HepG2 (cell line): ENCODE results near the gene HES3. TPM values are rescaled to one million over a fixed set of nuclear protein-coding genes. Genes with fewer than 3 reads are reported as not detected.

Experiments used
- ATAC-seq: fragments of 200-7000 bp; cut with Tn5 transposase; 3 replicates; pipeline ENCODE4 v1.9.1; 2020; ENCODE audit warnings: mild to moderate bottlenecking, moderate library complexity
- BruUV-seq: library from RNA; stranded (reverse); fragments of 400-500 nt; replicated peaks from 2 replicates; lab custom pipeline; 2021; lab: Mats Ljungman, UMichigan
- CTCF ChIA-PET: fragments of 300-600 bp; formaldehyde crosslinking; extraction: SDS; loops from one replicate; lab custom pipeline; 2021; ENCODE audit warnings: low total read pairs, inconsistent platforms, low intra/inter-chr PET ratio; lab: Yijun Ruan, JAX
- POLR2A ChIA-PET: fragments of 350-600 bp; sonication (Branson Sonifier 250); formaldehyde crosslinking; loops from one replicate; lab custom pipeline; 2020; ENCODE audit warnings: antibody characterized with exemption, inconsistent platforms; lab: Yijun Ruan, JAX
- DNase-seq: peaks from one replicate; pipeline ENCODE4 v3.0.0-alpha.2; 2015; ENCODE audit warnings: low spot score
- FAIRE-seq: peaks from 3 replicates; lab custom pipeline; 2011; peaks lifted over from hg19 to GRCh38; lab: Jason Lieb, UNC
- H2AFZ ChIP-seq: one replicate; pipeline ENCODE4 v1.6.1; 2011; ENCODE audit warnings: low read length, inconsistent platforms
- H3K27ac ChIP-seq: fragments of 300-600 bp; 3 replicates; pipeline ENCODE4 v1.8.0; 2011; ENCODE audit warnings: mixed run types, mild to moderate bottlenecking, mixed read lengths, low read length, inconsistent platforms; ENCODE audit not compliant: insufficient read depth; ENCODE audit errors: extremely low read length
- H3K27me3 ChIP-seq, 2 experiments: fragments of 200-600 bp in 1 of 2; 2 replicates in 1 of 2; 3 replicates in 1 of 2; pipeline versions ENCODE4 v1.6.0 to v1.8.0; 2011; ENCODE audit warnings: low read length in 2 of 2, mild to moderate bottlenecking in 2 of 2, moderate library complexity in 2 of 2, inconsistent platforms in 1 of 2; ENCODE audit not compliant: insufficient read depth in 2 of 2, control insufficient read depth in 1 of 2
- H3K36me3 ChIP-seq, 2 experiments: fragments of 200-600 bp in 1 of 2; replicated peaks in 1 of 2; 2 replicates in 1 of 2; 3 replicates in 1 of 2; pipeline versions ENCODE4 v1.5.1 to v1.8.0; 2011; ENCODE audit warnings: low read length in 2 of 2, inconsistent platforms in 1 of 2; ENCODE audit not compliant: insufficient read depth in 2 of 2, control insufficient read depth in 1 of 2
- H3K4me1 ChIP-seq: 2 replicates; pipeline ENCODE4 v1.5.1; 2012; ENCODE audit warnings: low read length, inconsistent platforms; ENCODE audit not compliant: insufficient read depth
- H3K4me2 ChIP-seq: 2 replicates; pipeline ENCODE4 v1.6.0; 2011; ENCODE audit warnings: low read depth, low read length, inconsistent platforms
- H3K4me3 ChIP-seq, 3 experiments: fragments of 200-600 bp in 1 of 3; sonication (generic), shearing (Covaris generic) in 1 of 3; replicated peaks in 1 of 3; 2 replicates each; pipeline ENCODE4 v1.5.1; 2011 to 2016; ENCODE audit warnings: low read length in 3 of 3, inconsistent platforms in 2 of 3, low read depth in 2 of 3, mild to moderate bottlenecking in 2 of 3, control low read depth in 1 of 3, mixed read lengths in 1 of 3; ENCODE audit not compliant: insufficient read depth in 1 of 3
- H3K79me2 ChIP-seq: one replicate; pipeline ENCODE4 v1.6.1; 2011; ENCODE audit warnings: low read length, inconsistent platforms; ENCODE audit not compliant: insufficient read depth
- H3K9ac ChIP-seq: 2 replicates; pipeline ENCODE4 v1.6.0; 2011; ENCODE audit warnings: mild to moderate bottlenecking, low read depth, low read length, inconsistent platforms; ENCODE audit not compliant: insufficient read depth
- H3K9me3 ChIP-seq: 2 replicates; pipeline ENCODE4 v1.5.1; 2012; ENCODE audit warnings: mild to moderate bottlenecking, low read length
- H4K20me1 ChIP-seq: 2 replicates; pipeline ENCODE4 v1.6.0; 2011; ENCODE audit warnings: inconsistent platforms, mild to moderate bottlenecking, low read length, moderate library complexity; ENCODE audit not compliant: insufficient read depth
- FOXA3 ChIP-seq: IDR thresholded peaks from 2 replicates; pipeline ENCODE4 v1.6.1; 2016; ENCODE audit warnings: missing genetic modification reagents, missing compliant biosample characterization
- GRHL1 ChIP-seq: sonication (generic); formaldehyde crosslinking; conservative IDR thresholded peaks from 2 replicates; pipeline ENCODE4 v1.8.0; 2022; ENCODE audit warnings: missing genetic modification reagents
- KLF16 ChIP-seq, 2 experiments: sonication (generic) in 1 of 2; formaldehyde crosslinking in 1 of 2; IDR thresholded peaks; 2 replicates each; pipeline versions ENCODE4 v1.6.1 to v1.8.0; 2016 to 2023; ENCODE audit warnings: missing genetic modification reagents in 2 of 2, missing compliant biosample characterization in 1 of 2
- KMT2A ChIP-seq: sonication (generic); formaldehyde crosslinking; IDR thresholded peaks from 2 replicates; pipeline ENCODE4 v1.4.0; 2020; ENCODE audit warnings: missing genetic modification reagents
- MAFG ChIP-seq: sonication (generic); formaldehyde crosslinking; IDR thresholded peaks from 2 replicates; pipeline ENCODE4 v1.5.1; 2020; ENCODE audit warnings: mild to moderate bottlenecking, missing genetic modification reagents
- MIER2 ChIP-seq: IDR thresholded peaks from 2 replicates; pipeline ENCODE4 v1.6.1; 2016; ENCODE audit warnings: missing biosample characterization, missing genetic modification reagents
- PHB2 ChIP-seq: fragments of 450-650 bp; IDR thresholded peaks from 2 replicates; pipeline ENCODE4 v1.6.1; 2018; ENCODE audit not compliant: partially characterized antibody
- POGZ ChIP-seq: sonication (generic); formaldehyde crosslinking; IDR thresholded peaks from 2 replicates; pipeline ENCODE4 v1.4.0; 2020; ENCODE audit warnings: mild to moderate bottlenecking, missing genetic modification reagents
- POLR2AphosphoS5 ChIP-seq: IDR thresholded peaks from 2 replicates; pipeline ENCODE4 v1.6.1; 2012; ENCODE audit warnings: low read depth, low read length
- RFXANK ChIP-seq: IDR thresholded peaks from 2 replicates; pipeline ENCODE4 v1.6.1; 2016
- SP4 ChIP-seq: sonication (generic); formaldehyde crosslinking; IDR thresholded peaks from 2 replicates; pipeline ENCODE4 v1.8.1; 2023; ENCODE audit warnings: mild to moderate bottlenecking, missing genetic modification reagents
- SRF ChIP-seq: IDR thresholded peaks from 2 replicates; pipeline ENCODE4 v1.6.1; 2011; ENCODE audit warnings: mild to moderate bottlenecking, low read depth, low read length, moderate library complexity
- ZNF205 ChIP-seq: IDR thresholded peaks from 2 replicates; pipeline ENCODE4 v1.6.1; 2018; ENCODE audit warnings: missing biosample characterization, missing genetic modification reagents
- ZNF3 ChIP-seq: IDR thresholded peaks from 2 replicates; pipeline ENCODE4 v1.7.0; 2017; ENCODE audit warnings: inconsistent platforms
- ZNF468 ChIP-seq: sonication (generic); formaldehyde crosslinking; IDR thresholded peaks from 2 replicates; pipeline ENCODE4 v1.8.0; 2022; ENCODE audit warnings: mild to moderate bottlenecking, moderate library complexity, missing genetic modification reagents
- ZNF788 ChIP-seq: sonication (generic); formaldehyde crosslinking; IDR thresholded peaks from 2 replicates; pipeline ENCODE4 v1.5.0; 2020; ENCODE audit warnings: mild to moderate bottlenecking, missing genetic modification reagents, borderline replicate concordance
- WGBS: methylation state at CpG from one replicate; pipeline ENCODE4 v1.1.6; 2017; ENCODE audit warnings: low lambda C conversion rate; 5-methylcytosine and 5-hydroxymethylcytosine counted together
- in situ Hi-C: cut with HindIII; loops from 2 replicates; pipeline ENCODE4 v1.10.0; 2017; ENCODE audit warnings: low pct_unique_long_range_greater_than_20kb; ENCODE audit not compliant: extremely low pct_ligation_motif_present
- intact Hi-C: fragments of 100-400 bp; cut with micrococcal nuclease; formaldehyde crosslinking; loops from one replicate; pipeline ENCODE4 v1.10.0; 2022; ENCODE audit not compliant: unreplicated experiment
- polyA plus RNA-seq, 8 experiments: library from polyadenylated mRNA; depleted of rRNA in 3 of 8; stranded (reverse) in 7 of 8; unstranded in 1 of 8; fragments of >200 nt; fragmentation: Illumina TruSeq in 4 of 8; extraction: Trizol in 4 of 8; gene quantifications; 2 replicates each; pipeline versions ENCODE4 v1.2.1 to v1.2.3, GENCODE V29; 2011 to 2016; ENCODE audit warnings: low read depth in 4 of 8, missing spikeins in 1 of 8, mixed read lengths in 1 of 8; ENCODE audit not compliant: insufficient read depth in 1 of 8
- total RNA-seq, 5 experiments: library from RNA; depleted of rRNA; stranded (reverse); fragments of >200 nt; fragmentation: Illumina TruSeq; extraction: Trizol; gene quantifications; 2 replicates each; pipeline ENCODE4 v1.2.3, GENCODE V29; 2016; ENCODE audit warnings: low read depth in 1 of 5
- TF ChIP-seq, protein P1 (sequence below): sonication (generic); formaldehyde crosslinking; IDR thresholded peaks from 2 replicates; pipeline ENCODE4 v1.4.0; 2020; ENCODE audit warnings: low read depth, missing genetic modification reagents

HES3 gene
- total and polyA plus RNA-seq, 2 of the 13 experiments (the other 11 are each of a cell fraction or from before 2014, with no cell fraction given) = not detected

GRCh38 chr1:6271006-6271405 lies 27.0 kb downstream of the HES3 start:
- H3K4me3 ChIP-seq = no peak overlapping the region
- no peak for ATAC-seq
- POLR2A ChIA-PET = no interaction called here
- in situ Hi-C loops = no loop called here
- H3K9me3 ChIP-seq = no peaks in the 10 kb centered on the region
- BruUV-seq = no TSS peak
- no peaks in the 10 kb centered on the region for H4K20me1 ChIP-seq
- CTCF ChIA-PET = no interaction called here
- intact Hi-C loops = no loop called here
- no peak overlapping the region for H3K4me2 ChIP-seq
- no peaks in the 10 kb centered on the region for H3K4me1 ChIP-seq
- FAIRE-seq = no peak
- no peak for DNase-seq
- H3K79me2 ChIP-seq = no peaks in the 10 kb centered on the region
- no peak overlapping the region for H3K9ac ChIP-seq
- 0 out of 5 replicates have a peak, but pooled peaks cover 1 to 6% of the 10 kb centered on the region in 2 experiments for H3K36me3 ChIP-seq
- H3K27me3 ChIP-seq = no peaks in the 10 kb centered on the region
- no peak overlapping the region for H2AFZ ChIP-seq
- no peak for TF ChIP-seq ZNF788
- no peak for TF ChIP-seq ZNF3 (CRISPR knock-in tag)
- TF ChIP-seq MIER2 (CRISPR knock-in tag) = no peak
- no peak for TF ChIP-seq FOXA3
- no peak for TF ChIP-seq KMT2A (CRISPR knock-in tag)
- TF ChIP-seq ZNF205 (CRISPR knock-in tag) = no peak
- TF ChIP-seq POLR2AphosphoS5 = no peak
- TF ChIP-seq, protein P1, sequence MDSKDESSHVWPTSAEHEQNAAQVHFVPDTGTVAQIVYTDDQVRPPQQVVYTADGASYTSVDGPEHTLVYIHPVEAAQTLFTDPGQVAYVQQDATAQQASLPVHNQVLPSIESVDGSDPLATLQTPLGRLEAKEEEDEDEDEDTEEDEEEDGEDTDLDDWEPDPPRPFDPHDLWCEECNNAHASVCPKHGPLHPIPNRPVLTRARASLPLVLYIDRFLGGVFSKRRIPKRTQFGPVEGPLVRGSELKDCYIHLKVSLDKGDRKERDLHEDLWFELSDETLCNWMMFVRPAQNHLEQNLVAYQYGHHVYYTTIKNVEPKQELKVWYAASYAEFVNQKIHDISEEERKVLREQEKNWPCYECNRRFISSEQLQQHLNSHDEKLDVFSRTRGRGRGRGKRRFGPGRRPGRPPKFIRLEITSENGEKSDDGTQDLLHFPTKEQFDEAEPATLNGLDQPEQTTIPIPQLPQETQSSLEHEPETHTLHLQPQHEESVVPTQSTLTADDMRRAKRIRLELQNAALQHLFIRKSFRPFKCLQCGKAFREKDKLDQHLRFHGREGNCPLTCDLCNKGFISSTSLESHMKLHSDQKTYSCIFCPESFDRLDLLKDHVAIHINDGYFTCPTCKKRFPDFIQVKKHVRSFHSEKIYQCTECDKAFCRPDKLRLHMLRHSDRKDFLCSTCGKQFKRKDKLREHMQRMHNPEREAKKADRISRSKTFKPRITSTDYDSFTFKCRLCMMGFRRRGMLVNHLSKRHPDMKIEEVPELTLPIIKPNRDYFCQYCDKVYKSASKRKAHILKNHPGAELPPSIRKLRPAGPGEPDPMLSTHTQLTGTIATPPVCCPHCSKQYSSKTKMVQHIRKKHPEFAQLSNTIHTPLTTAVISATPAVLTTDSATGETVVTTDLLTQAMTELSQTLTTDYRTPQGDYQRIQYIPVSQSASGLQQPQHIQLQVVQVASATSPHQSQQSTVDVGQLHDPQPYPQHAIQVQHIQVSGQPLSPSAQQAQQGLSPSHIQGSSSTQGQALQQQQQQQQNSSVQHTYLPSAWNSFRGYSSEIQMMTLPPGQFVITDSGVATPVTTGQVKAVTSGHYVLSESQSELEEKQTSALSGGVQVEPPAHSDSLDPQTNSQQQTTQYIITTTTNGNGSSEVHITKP = no peak
- TF ChIP-seq SRF = no peak
- TF ChIP-seq MAFG = no peak
- no peak for TF ChIP-seq PHB2
- no peak for TF ChIP-seq SP4 (CRISPR knock-in tag)
- no peak for TF ChIP-seq RFXANK (CRISPR knock-in tag)
- TF ChIP-seq ZNF468 (CRISPR knock-in tag) = no peak
- no peak for TF ChIP-seq KLF16 (CRISPR knock-in tag; IDR thresholded peaks at IDR 0.05)
- no peak for TF ChIP-seq GRHL1
- no peak for TF ChIP-seq POGZ (CRISPR knock-in tag)
- no peak overlapping the region for H3K27ac ChIP-seq
- 91% methylated on average over 4 of the region's 4 CpGs for WGBS
